Upper lobe of right lung (tissue), 1 donor: ENCODE measurements around the gene CX3CR1. TPM values are rescaled to one million over a fixed set of nuclear protein-coding genes. Genes with fewer than 3 reads are reported as not detected.

ENCODE experiments used
- ATAC-seq: fragments of 200-7000 bp; cut with Tn5 transposase; one replicate; pipeline ENCODE4 v1.9.1; 2020; ENCODE audit warnings: mild to moderate bottlenecking, moderate library complexity
- DNase-seq: peaks from one replicate; pipeline ENCODE4 v3.0.0-alpha.2; 2020
- H3K27ac ChIP-seq: fragments of 200-600 bp; one replicate; pipeline ENCODE4 v1.8.0; 2022
- H3K27me3 ChIP-seq: fragments of 200-600 bp; one replicate; pipeline ENCODE4 v1.8.0; 2022; ENCODE audit warnings: mild to moderate bottlenecking
- H3K36me3 ChIP-seq: fragments of 200-600 bp; one replicate; pipeline ENCODE4 v1.8.0; 2022
- H3K4me1 ChIP-seq: fragments of 200-600 bp; one replicate; pipeline ENCODE4 v1.8.0; 2022
- H3K4me3 ChIP-seq: fragments of 200-600 bp; one replicate; pipeline ENCODE4 v1.8.0; 2022; ENCODE audit warnings: mild to moderate bottlenecking
- H3K9me3 ChIP-seq: fragments of 200-600 bp; one replicate; pipeline ENCODE4 v1.8.0; 2022
- CTCF ChIP-seq: fragments of 200-600 bp; IDR thresholded peaks from one replicate; pipeline ENCODE4 v1.8.0; 2022; ENCODE audit warnings: antibody characterized with exemption
- intact Hi-C: fragments of 100-400 bp; cut with DNase I; formaldehyde crosslinking; loops from one replicate; pipeline ENCODE4 v1.11.0; 2022
- total RNA-seq: library from RNA; stranded (reverse); fragmentation: NEBNext Ultra II Directional; extraction: Animal tissue kit (Norgen Biotek cat#: 25700); gene quantifications from one replicate; pipeline ENCODE4 v1.2.1, GENCODE V29; 2021
- donor health status: DM: no; HTN: yes; CAD: no; lungs with severe emphysema.

Gene CX3CR1
- total RNA-seq, 1 donor from 2014 or later = 8.3 TPM

- no peaks in the 10 kb centered on the region for H3K36me3 ChIP-seq
- intact Hi-C loops = loop anchor here (10.0 kb wide), 2 partner anchors 80 to 160 kb away; no protein-coding TSS in a partner anchor
- TF ChIP-seq CTCF = no peak
- no peak overlapping the region for H3K4me3 ChIP-seq
- H3K27ac ChIP-seq = no peak overlapping the region
- DNase-seq (no peak), ATAC-seq (no peak)
- H3K27me3 ChIP-seq = no peaks in the 10 kb centered on the region
- H3K4me1 ChIP-seq = no peaks in the 10 kb centered on the region
- no peaks in the 10 kb centered on the region for H3K9me3 ChIP-seq
These were observed 4.6 kb upstream of the CX3CR1 start for GRCh38 chr3:39284457-39284881.

- no peaks in the 10 kb centered on the region for H3K36me3 ChIP-seq
- H3K27ac ChIP-seq = no peak overlapping the region
- peaks cover 4% of the 10 kb centered on the region for H3K27me3 ChIP-seq
- no peak for DNase-seq
- intact Hi-C loops = loop anchor here (10.0 kb wide), 2 partner anchors 77 to 157 kb away; no protein-coding TSS in a partner anchor
- ATAC-seq = no peak
- H3K4me3 ChIP-seq = no peak overlapping the region
- H3K4me1 ChIP-seq = no peaks in the 10 kb centered on the region
- no peaks in the 10 kb centered on the region for H3K9me3 ChIP-seq
- no peak for TF ChIP-seq CTCF
These were observed 2.2 kb upstream of the CX3CR1 start for GRCh38 chr3:39282057-39282456.

- ATAC-seq = peak; percentile 33
These were observed 1.7 kb upstream of the CX3CR1 start for GRCh38 chr3:39281533-39281932.

GRCh38 chr3:39280571-39280970 is 735 bp upstream of the CX3CR1 start:
- no peak for ATAC-seq
- Histone ChIP-seq H3K27ac (no peak overlapping the region), H3K4me3 (no peak overlapping the region), H3K36me3 (no peaks in the 10 kb centered on the region), H3K27me3 (peaks cover 4% of the 10 kb centered on the region), H3K4me1 (no peaks in the 10 kb centered on the region), H3K9me3 (no peaks in the 10 kb centered on the region)
- no peak for TF ChIP-seq CTCF
- intact Hi-C loops = loop anchor here (10.0 kb wide), 2 partner anchors 76 to 156 kb away; no protein-coding TSS in a partner anchor
- DNase-seq = no peak

More at GRCh38 chr3:39281533-39281932, 1.7 kb upstream of the CX3CR1 start:
- H3K36me3 ChIP-seq = no peaks in the 10 kb centered on the region
- H3K27me3 ChIP-seq = peaks cover 4% of the 10 kb centered on the region
- H3K9me3 ChIP-seq = no peaks in the 10 kb centered on the region
- H3K4me1 ChIP-seq = no peaks in the 10 kb centered on the region
- no peak overlapping the region for H3K27ac ChIP-seq
- H3K4me3 ChIP-seq = no peak overlapping the region
- no peak for DNase-seq
- no peak for TF ChIP-seq CTCF
- intact Hi-C loops = loop anchor here (10.0 kb wide), 2 partner anchors 77 to 157 kb away; no protein-coding TSS in a partner anchor

- no peak for DNase-seq
- Histone ChIP-seq H3K9me3 (no peaks in the 10 kb centered on the region), H3K36me3 (no peaks in the 10 kb centered on the region), H3K27ac (no peak overlapping the region), H3K27me3 (peaks cover 4% of the 10 kb centered on the region), H3K4me3 (no peak overlapping the region), H3K4me1 (no peaks in the 10 kb centered on the region)
- no peak for TF ChIP-seq CTCF
- intact Hi-C loops = no loop called here
- ATAC-seq = no peak
These were observed 1.3 kb downstream of the CX3CR1 start for GRCh38 chr3:39278616-39278935.
